ENCODE measurements around the gene ZYG11B. TPM values are rescaled to one million over a fixed set of nuclear protein-coding genes. Genes with fewer than 3 reads are reported as not detected.

ZYG11B gene
- total and polyA plus RNA-seq, 9 of the 15 experiments (the other 6 are each of a cell fraction or from before 2014, with no cell fraction given): 4.9 to 22.2 (median 12.2) TPM

DNA sequence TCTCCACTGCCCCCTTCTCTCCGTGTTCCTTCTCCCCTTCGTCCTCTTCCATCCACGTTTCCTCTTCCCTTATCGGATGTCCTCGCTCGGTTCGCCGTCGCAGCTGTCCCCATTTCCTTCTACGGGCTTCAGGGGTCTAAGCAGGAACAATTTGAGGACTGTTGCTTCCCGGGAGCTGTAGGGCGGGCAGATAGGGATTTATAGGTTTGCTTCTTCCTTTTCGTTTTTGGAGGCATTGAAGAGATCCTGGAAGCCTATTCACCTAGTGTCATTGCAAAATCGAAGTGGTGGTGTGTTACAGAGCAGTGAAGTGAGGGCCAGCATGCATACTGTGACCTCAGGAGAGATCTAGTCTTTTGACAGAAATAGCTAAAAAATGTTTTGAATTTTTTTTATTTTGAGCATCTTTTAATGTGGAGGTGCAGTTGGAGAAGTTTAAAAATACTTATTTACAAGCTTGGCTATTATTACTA is 897 bp downstream of the ZYG11B start (continued):
- TF ChIP-seq, protein P1, sequence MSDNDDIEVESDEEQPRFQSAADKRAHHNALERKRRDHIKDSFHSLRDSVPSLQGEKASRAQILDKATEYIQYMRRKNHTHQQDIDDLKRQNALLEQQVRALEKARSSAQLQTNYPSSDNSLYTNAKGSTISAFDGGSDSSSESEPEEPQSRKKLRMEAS (CRISPR knock-in tag; IDR thresholded peaks at IDR 0.05): peak; percentile 48; the same call in 1 of the 2 replicates
- TF ChIP-seq, protein P2, sequence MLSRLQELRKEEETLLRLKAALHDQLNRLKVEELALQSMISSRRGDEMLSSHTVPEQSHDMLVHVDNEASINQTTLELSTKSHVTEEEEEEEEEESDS (CRISPR knock-in tag; IDR thresholded peaks at IDR 0.05): no peak
- TF ChIP-seq PHF8 (IDR thresholded peaks at IDR 0.05; ENCODE audit: borderline replicate concordance, low read length): no peak
- no peak for TF ChIP-seq ELF1 (tag; IDR thresholded peaks at IDR 0.05)
- TF ChIP-seq SNIP1 (IDR thresholded peaks at IDR 0.05; ENCODE audit: low read depth): no peak
- TF ChIP-seq SIX5 (IDR thresholded peaks at IDR 0.05; ENCODE audit: borderline replicate concordance in 1 of 2, insufficient read depth in 1 of 2, low read depth in 1 of 2, low read length in 2 of 2): no peak
- no peak for TF ChIP-seq ZNF146 (CRISPR knock-in tag; IDR thresholded peaks at IDR 0.05; ENCODE audit: unreplicated experiment)
- TF ChIP-seq SIN3A (IDR thresholded peaks at IDR 0.05; ENCODE audit: borderline replicate concordance in 2 of 2, control insufficient read depth in 1 of 2, low read depth in 2 of 2, low read length in 2 of 2): peak in 1 of 2 experiments; percentile 2; a peak in 1 of 4 replicates
- TF ChIP-seq ZNF121 (CRISPR knock-in tag; conservative IDR thresholded peaks at IDR 0.05): no peak
- no peak for TF ChIP-seq POLR3A (IDR thresholded peaks at IDR 0.05; ENCODE audit: borderline replicate concordance, extremely low read depth, insufficient read depth, insufficient read length)
- TF ChIP-seq, protein P3, sequence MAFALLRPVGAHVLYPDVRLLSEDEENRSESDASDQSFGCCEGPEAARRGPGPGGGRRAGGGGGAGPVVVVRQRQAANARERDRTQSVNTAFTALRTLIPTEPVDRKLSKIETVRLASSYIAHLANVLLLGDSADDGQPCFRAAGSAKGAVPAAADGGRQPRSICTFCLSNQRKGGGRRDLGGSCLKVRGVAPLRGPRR (CRISPR knock-in tag; IDR thresholded peaks at IDR 0.05): 0 out of 2 replicates have a peak, but pooled peaks have one; percentile 56
- TF ChIP-seq HMGN3 (IDR thresholded peaks at IDR 0.05; ENCODE audit: borderline replicate concordance, extremely low read depth, insufficient read length, low read depth, low read length): no peak
- TF ChIP-seq, protein P4, sequence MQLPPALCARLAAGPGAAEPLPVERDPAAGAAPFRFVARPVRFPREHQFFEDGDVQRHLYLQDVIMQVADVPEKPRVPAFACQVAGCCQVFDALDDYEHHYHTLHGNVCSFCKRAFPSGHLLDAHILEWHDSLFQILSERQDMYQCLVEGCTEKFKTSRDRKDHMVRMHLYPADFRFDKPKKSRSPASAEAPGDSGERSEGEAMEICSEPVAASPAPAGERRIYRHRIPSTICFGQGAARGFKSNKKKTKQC (CRISPR knock-in tag; IDR thresholded peaks at IDR 0.05): no peak
- 0 out of 2 replicates have a peak, but pooled peaks have one; percentile 10 for TF ChIP-seq ZNF780A (CRISPR knock-in tag; IDR thresholded peaks at IDR 0.05)
- no peak for TF ChIP-seq ZNF77 (CRISPR knock-in tag; IDR thresholded peaks at IDR 0.05)
- no peak; the same call in 1 of the 2 replicates for TF ChIP-seq HDAC2 (IDR thresholded peaks at IDR 0.05)
- TF ChIP-seq NCOR1 (IDR thresholded peaks at IDR 0.05): no peak
- no peak for TF ChIP-seq ZNF561 (CRISPR knock-in tag; conservative IDR thresholded peaks at IDR 0.05)
- no peak for TF ChIP-seq RCOR1 (IDR thresholded peaks at IDR 0.05; ENCODE audit: borderline replicate concordance in 1 of 2, low read depth in 2 of 2, low read length in 2 of 2)
- TF ChIP-seq CBFA2T2 (conservative IDR thresholded peaks at IDR 0.05): no peak
- TF ChIP-seq NR2C1 (IDR thresholded peaks at IDR 0.05): no peak
- TF ChIP-seq NR2C1 (tag; IDR thresholded peaks at IDR 0.05): no peak
- TF ChIP-seq L3MBTL2 (IDR thresholded peaks at IDR 0.05): peak; percentile 38; the same call in 1 of the 2 replicates
- no peak for TF ChIP-seq BRD4 (IDR thresholded peaks at IDR 0.05)
- TF ChIP-seq NEUROD1 (IDR thresholded peaks at IDR 0.05; ENCODE audit: borderline replicate concordance, low read depth, low read length, partially characterized antibody): no peak
- TF ChIP-seq KLF6 (CRISPR knock-in tag; IDR thresholded peaks at IDR 0.05; ENCODE audit: borderline replicate concordance): no peak
- no peak for TF ChIP-seq GATA2 (CRISPR knock-in tag; IDR thresholded peaks at IDR 0.05)
- no peak for TF ChIP-seq PHTF2 (CRISPR knock-in tag; IDR thresholded peaks at IDR 0.05)
- no peak for TF ChIP-seq KAT8 (IDR thresholded peaks at IDR 0.05; ENCODE audit: low read depth)
- TF ChIP-seq SMARCE1 (IDR thresholded peaks at IDR 0.05): no peak
- no peak for TF ChIP-seq PURB (CRISPR knock-in tag; IDR thresholded peaks at IDR 0.05; ENCODE audit: low read depth)

All from K562 (cell line).